ENCODE measurements around the gene COL5A2.

- TF ChIP-seq CTCF (IDR thresholded peaks at IDR 0.05) = no peak
- no peak for TF ChIP-seq POLR2A (IDR thresholded peaks at IDR 0.05)
These were observed 169.0 kb downstream of the COL5A2 start for GRCh38 chr2:189010536-189010935.

Data from heart left ventricle (tissue), 13 donors.